ENCODE data around the gene DPH7.

The DPH7 gene

GRCh38 chr9:137509198-137509597 is 69.5 kb downstream of the DPH7 start:
- no peak overlapping the region for H3K4me3 ChIP-seq (ENCODE audit: low read depth, low read length)
- no peak for DNase-seq (ENCODE audit: low read depth)
- no peak for TF ChIP-seq CTCF (IDR thresholded peaks at IDR 0.05; ENCODE audit: low read depth, low read length)
- no peak for TF ChIP-seq POLR2A (IDR thresholded peaks at IDR 0.05; ENCODE audit: extremely low read depth, insufficient read length)
- TF ChIP-seq MYC (IDR thresholded peaks at IDR 0.05; ENCODE audit: low read depth, low read length): no peak
- no peak for TF ChIP-seq MAX (IDR thresholded peaks at IDR 0.05; ENCODE audit: low read depth, low read length)

GRCh38 chr9:137506702-137507171 is 72.0 kb downstream of the DPH7 start:
- no peak for DNase-seq (ENCODE audit: low read depth)
- TF ChIP-seq CTCF (IDR thresholded peaks at IDR 0.05; ENCODE audit: low read depth, low read length): no peak
- no peak for TF ChIP-seq MAX (IDR thresholded peaks at IDR 0.05; ENCODE audit: low read depth, low read length)
- TF ChIP-seq POLR2A (IDR thresholded peaks at IDR 0.05; ENCODE audit: extremely low read depth, insufficient read length): no peak
- TF ChIP-seq MYC (IDR thresholded peaks at IDR 0.05; ENCODE audit: low read depth, low read length): no peak
- H3K4me3 ChIP-seq (ENCODE audit: low read depth, low read length): no peak overlapping the region

- H3K4me3 ChIP-seq (ENCODE audit: low read depth, low read length): no peak overlapping the region
These were observed 72.5 kb downstream of the DPH7 start for GRCh38 chr9:137506274-137506673.

GRCh38 chr9:137505421-137506140 is 73.1 kb downstream of the DPH7 start:
- no peak overlapping the region for H3K4me3 ChIP-seq (ENCODE audit: low read depth, low read length)
- TF ChIP-seq POLR2A (IDR thresholded peaks at IDR 0.05; ENCODE audit: extremely low read depth, insufficient read length) (no peak), CTCF (IDR thresholded peaks at IDR 0.05; ENCODE audit: low read depth, low read length) (no peak), MYC (IDR thresholded peaks at IDR 0.05; ENCODE audit: low read depth, low read length) (no peak), MAX (IDR thresholded peaks at IDR 0.05; ENCODE audit: low read depth, low read length) (no peak)
- DNase-seq (ENCODE audit: low read depth): no peak

More at GRCh38 chr9:137506274-137506673, 72.5 kb downstream of the DPH7 start:
- TF ChIP-seq MYC (IDR thresholded peaks at IDR 0.05; ENCODE audit: low read depth, low read length) (no peak), MAX (IDR thresholded peaks at IDR 0.05; ENCODE audit: low read depth, low read length) (no peak), CTCF (IDR thresholded peaks at IDR 0.05; ENCODE audit: low read depth, low read length) (no peak), POLR2A (IDR thresholded peaks at IDR 0.05; ENCODE audit: extremely low read depth, insufficient read length) (no peak)
- DNase-seq (ENCODE audit: low read depth): no peak
